ENCODE data around the gene RASL10A. TPM values are rescaled to one million over a fixed set of nuclear protein-coding genes. Genes with fewer than 3 reads are reported as not detected.
"Not testable (repeated sequence)": the region's sequence is repeated elsewhere in the genome, so short reads cannot be mapped to it uniquely, and the experiment has no call there.

RASL10A gene, protein sequence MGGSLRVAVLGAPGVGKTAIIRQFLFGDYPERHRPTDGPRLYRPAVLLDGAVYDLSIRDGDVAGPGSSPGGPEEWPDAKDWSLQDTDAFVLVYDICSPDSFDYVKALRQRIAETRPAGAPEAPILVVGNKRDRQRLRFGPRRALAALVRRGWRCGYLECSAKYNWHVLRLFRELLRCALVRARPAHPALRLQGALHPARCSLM
- 1 to 10 TPM in 1 of 2 donors, under 1 TPM in 1; 0.42 to 1.3 TPM for total RNA-seq

DNA sequence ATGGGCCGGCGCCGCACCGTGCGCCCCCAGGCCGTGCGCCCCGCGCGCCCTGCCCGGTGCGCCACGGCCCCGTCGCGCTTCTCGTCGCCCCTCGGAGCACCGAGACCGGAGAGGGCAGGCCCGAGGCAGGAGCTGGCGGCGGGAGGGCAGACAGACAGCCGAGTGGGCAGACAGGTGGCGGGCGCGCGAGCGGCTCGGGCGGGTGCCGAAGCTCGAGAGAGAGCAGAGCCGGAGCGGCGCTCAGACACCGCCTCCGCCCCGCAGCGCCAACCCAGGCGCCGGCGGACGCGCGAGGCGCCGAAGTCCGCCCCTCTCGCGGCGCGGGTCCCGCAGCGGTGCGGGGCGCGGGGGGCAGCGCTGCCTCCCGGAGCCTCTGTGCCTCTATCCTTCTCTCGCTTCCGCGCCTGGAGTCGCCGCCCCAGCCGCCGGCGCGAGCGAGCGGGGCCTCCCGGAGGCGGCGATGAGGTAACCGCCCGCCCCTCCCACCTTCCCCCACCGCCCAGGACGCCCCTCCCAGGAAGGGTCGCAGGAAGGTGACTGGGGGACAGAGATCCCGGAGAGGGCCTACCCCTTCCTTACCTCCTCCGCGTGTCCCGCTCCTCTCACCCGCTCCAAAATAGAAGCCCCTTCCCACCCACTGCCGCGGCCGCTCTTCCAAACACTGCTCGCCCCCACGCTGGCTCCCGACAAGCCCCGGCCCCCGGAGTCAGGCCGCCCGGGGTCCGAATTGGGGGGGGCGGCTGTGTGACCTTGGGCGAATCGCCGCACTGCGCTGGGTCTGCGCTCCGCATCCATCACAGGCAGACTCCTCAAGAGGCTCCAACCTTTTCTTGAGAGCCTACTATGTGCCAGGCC is at the start of gene RASL10A:
Gene RASL10A, minus strand, starts transcription at position 412 of the 855 bp plus-strand sequence. CDS start 451 bp downstream, outside the sequence.
- DNase-seq = no peak
- TF ChIP-seq, protein P1, sequence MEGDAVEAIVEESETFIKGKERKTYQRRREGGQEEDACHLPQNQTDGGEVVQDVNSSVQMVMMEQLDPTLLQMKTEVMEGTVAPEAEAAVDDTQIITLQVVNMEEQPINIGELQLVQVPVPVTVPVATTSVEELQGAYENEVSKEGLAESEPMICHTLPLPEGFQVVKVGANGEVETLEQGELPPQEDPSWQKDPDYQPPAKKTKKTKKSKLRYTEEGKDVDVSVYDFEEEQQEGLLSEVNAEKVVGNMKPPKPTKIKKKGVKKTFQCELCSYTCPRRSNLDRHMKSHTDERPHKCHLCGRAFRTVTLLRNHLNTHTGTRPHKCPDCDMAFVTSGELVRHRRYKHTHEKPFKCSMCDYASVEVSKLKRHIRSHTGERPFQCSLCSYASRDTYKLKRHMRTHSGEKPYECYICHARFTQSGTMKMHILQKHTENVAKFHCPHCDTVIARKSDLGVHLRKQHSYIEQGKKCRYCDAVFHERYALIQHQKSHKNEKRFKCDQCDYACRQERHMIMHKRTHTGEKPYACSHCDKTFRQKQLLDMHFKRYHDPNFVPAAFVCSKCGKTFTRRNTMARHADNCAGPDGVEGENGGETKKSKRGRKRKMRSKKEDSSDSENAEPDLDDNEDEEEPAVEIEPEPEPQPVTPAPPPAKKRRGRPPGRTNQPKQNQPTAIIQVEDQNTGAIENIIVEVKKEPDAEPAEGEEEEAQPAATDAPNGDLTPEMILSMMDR (IDR thresholded peaks at IDR 0.05) = no peak
- Histone ChIP-seq H3K4me1 (peaks cover 28% of the 10 kb centered on the region), H3K27ac (no peak within 1 kb of the TSS), H3K9ac (ENCODE audit: low read depth in 2 of 2, low read length in 2 of 2) (peak within 1 kb of the TSS in 1 of 2 donors; percentile 35), H3K27me3 (peaks cover 27% of the 10 kb centered on the region), H3K9me3 (no peaks in the 10 kb centered on the region), H3K36me3 (no peaks in the 10 kb centered on the region), H3K4me3 (peak within 1 kb of the TSS; percentile 26)
- intact Hi-C loops (cut with DNase I) = no loop called here

DNA sequence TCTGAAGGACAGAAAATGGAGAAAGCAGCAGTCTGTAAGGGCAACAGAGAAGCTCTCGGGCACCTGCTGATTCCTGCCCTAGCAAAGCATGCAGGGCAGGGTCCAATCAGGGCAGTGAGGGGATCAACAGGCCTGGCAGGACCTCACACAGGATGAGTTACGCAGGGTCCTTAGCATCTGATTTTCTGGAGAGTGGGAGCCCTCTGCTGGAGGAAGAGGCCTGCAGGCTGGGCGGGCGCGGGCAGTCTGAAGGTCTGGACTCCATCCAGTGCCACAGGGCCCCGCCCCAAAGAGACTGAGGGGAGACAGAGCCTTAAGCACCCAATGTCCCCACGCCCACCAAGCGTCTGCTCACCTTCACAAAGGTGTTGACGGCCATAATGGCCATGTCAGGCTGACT is 44.0 kb upstream of the RASL10A start:
- intact Hi-C loops (cut with DNase I) = no loop called here
- peaks cover 34% of the 10 kb centered on the region for H3K36me3 ChIP-seq
- H3K27ac ChIP-seq = no peak overlapping the region

DNA sequence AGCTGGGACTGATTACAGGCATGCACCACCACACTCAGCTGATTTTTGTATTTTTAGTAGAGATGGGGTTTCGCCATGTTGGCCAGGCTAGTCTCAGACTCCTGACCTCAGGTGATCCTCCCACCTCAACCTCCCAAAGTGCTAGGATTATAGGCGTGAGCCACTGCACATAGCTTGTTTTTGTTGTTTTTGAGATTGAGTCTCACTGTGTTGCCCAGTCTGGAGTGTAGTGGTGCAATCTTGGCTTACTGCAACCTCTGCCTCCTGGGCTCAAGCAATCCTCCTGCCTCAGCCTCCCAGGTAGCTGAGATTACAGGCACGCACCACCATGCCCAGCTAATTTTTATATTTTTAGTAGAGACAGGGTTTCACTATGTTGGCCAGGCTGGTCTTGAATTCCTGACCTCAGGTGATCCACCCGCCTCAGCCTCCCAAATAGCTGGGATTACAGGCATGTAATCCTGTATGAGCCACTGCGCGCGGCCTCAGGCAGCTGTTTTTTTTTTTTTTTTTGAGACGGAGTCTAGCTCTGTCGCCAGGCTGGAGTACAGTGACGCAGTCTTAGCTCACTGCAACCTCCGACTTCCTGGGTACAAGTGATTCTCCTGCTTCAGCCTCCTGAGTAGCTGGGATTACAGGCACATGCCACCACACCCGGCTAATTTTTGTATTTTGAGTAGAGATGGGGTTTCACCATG is 41.8 kb upstream of the RASL10A start:
- peaks cover 34% of the 10 kb centered on the region for H3K36me3 ChIP-seq
- H3K27ac ChIP-seq; H3K27me3 ChIP-seq; H3K9ac ChIP-seq (ENCODE audit: low read depth in 2 of 2, low read length in 2 of 2); intact Hi-C loops (cut with DNase I); H3K9me3 ChIP-seq; H3K4me3 ChIP-seq; DNase-seq; H3K4me1 ChIP-seq: not testable (repeated sequence)

More for the DNA sequence above, 44.0 kb upstream of the RASL10A start:
- Histone ChIP-seq H3K4me3 (no peak overlapping the region), H3K9ac (ENCODE audit: low read depth in 2 of 2, low read length in 2 of 2) (no peak overlapping the region), H3K4me1 (no peaks in the 10 kb centered on the region), H3K27me3 (no peaks in the 10 kb centered on the region), H3K9me3 (no peaks in the 10 kb centered on the region)
- TF ChIP-seq, protein P1 (IDR thresholded peaks at IDR 0.05) = peak; percentile 40
- DNase-seq = peak; percentile 59

DNA sequence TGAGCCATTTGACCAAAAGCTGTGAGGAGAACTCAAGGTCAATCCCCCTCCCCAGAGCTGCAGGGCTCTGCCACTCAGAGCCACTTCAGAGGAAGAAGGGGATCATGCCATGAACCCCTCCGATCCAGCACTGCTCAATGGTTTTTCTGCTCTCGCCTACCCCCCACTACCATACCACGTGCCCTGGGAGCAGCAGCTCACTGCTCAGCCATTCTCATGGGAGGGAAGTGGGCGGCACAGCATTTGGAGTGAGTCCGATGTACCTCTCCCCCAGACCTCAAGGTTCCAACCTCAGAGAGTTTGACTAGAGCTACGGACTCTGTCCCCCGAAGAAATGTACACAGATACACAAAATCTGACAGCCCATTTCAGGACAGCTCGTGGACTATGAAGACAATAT is 38.4 kb upstream of the RASL10A start:
- intact Hi-C loops (cut with DNase I) = no loop called here
- H3K36me3 ChIP-seq = peaks cover 28% of the 10 kb centered on the region
- no peak for DNase-seq
- no peaks in the 10 kb centered on the region for H3K9me3 ChIP-seq
- no peaks in the 10 kb centered on the region for H3K27me3 ChIP-seq
- H3K27ac ChIP-seq = no peak overlapping the region
- TF ChIP-seq, protein P1 (IDR thresholded peaks at IDR 0.05) = no peak
- no peaks in the 10 kb centered on the region for H3K4me1 ChIP-seq
- no peak overlapping the region for H3K4me3 ChIP-seq
- H3K9ac ChIP-seq (ENCODE audit: low read depth in 2 of 2, low read length in 2 of 2) = no peak overlapping the region

DNA sequence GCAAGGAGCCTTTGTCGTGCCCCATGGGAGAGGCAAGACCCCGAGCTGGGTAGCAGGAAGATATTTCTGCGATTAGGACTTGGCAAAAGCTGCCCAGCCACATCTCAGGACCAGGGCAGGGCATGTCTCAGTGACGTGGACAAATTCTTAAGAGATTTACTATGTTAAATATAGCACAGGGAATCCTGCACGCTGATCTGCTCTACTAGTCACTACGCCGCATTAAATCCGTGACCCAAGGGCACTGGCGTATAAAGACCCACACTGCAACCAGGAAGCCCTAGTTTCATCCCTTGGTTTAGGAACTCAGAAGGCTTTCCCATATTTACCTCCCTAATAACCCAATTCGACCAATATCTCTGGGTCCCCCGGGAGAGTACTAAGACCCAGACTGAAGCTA is 37.8 kb upstream of the RASL10A start:
- H3K27ac ChIP-seq = no peak overlapping the region
- intact Hi-C loops (cut with DNase I) = no loop called here
- H3K9me3 ChIP-seq = no peaks in the 10 kb centered on the region
- H3K4me3 ChIP-seq = no peak overlapping the region
- H3K9ac ChIP-seq (ENCODE audit: low read depth in 2 of 2, low read length in 2 of 2) = no peak overlapping the region
- H3K36me3 ChIP-seq = peaks cover 22% of the 10 kb centered on the region
- no peak for DNase-seq
- H3K27me3 ChIP-seq = no peaks in the 10 kb centered on the region
- TF ChIP-seq, protein P1 (IDR thresholded peaks at IDR 0.05) = no peak
- no peaks in the 10 kb centered on the region for H3K4me1 ChIP-seq
